Skin of body (tissue), 2 donors: ENCODE results near the gene GLRX. TPM values are rescaled to one million over a fixed set of nuclear protein-coding genes. Genes with fewer than 3 reads are reported as not detected.
"Not testable (repeated sequence)": the region's sequence is repeated elsewhere in the genome, so short reads cannot be mapped to it uniquely, and the experiment has no call there.

Experiments
- DNase-seq: peaks from one replicate; lab custom pipeline; 2025; lab: John Stamatoyannopoulos, UW
- total RNA-seq: library from RNA; depleted of rRNA; stranded (reverse); fragments of >200 nt; gene quantifications from one replicate; pipeline ENCODE4 v1.2.3, GENCODE V29; 2014

Gene GLRX
- total RNA-seq, 1 donor from 2014 or later: 15.5 TPM

DNA sequence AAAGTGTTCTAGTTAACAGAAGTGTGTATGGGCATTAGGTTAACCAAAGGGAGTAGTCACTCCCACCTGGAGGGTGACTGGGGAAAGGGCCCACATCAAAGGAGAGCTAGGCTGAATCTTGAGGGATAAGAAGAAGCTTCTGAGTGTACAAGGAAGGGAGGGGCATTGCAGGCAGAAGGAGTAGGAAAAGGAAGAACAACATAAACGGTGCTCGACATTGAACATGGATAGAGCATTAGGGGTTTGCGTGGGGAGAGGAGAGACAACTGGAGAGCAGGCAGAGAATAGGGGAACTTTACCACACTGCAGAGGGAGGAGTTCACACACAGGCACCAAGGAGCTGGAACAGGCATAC lies 5.3 kb upstream of the GLRX start:
- DNase-seq: no peak

DNA sequence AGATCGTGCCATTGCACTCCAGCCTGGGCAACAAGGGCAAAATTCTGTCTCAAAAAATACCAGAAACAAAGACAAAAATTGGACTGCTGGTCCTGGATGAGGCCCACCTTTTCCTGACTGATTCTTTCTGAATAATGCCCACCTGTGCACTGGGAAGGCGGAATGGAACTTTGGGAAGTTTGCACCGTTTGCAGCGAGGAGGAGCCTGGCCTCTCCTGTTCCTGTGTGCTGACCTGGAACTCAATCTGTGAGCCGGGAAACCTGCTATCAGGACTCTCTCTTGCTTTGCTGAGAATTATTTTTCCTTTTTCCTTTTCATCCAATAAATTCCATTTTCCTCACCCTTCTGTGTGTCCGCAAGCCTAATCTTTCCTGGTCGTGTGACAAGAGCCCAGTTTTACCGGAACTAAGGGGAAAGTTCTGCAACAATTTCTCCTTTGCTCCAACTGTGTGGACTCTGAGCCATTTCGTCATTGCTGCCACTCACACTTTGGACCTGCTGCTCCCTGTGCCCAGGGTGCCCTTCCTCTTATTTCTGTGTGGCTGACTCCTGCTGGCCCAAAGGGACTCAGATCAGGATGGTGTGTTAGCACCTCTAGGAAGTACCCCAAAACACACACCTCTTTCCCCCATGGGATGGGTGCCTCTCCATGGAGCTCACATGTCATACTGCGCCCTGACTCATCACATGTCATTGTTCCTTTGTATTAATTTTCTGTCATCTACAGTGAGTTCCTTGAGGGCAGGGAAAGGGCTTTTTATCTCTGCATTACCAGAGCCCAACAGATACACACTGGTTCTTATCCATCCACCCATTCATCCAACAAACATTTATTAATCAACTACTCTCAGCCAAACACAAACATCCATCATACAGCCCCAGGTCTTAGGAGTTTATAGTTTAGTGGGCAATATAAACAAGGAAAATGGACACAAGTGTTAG lies 4.7 kb upstream of the GLRX start:
- DNase-seq: no peak

DNA sequence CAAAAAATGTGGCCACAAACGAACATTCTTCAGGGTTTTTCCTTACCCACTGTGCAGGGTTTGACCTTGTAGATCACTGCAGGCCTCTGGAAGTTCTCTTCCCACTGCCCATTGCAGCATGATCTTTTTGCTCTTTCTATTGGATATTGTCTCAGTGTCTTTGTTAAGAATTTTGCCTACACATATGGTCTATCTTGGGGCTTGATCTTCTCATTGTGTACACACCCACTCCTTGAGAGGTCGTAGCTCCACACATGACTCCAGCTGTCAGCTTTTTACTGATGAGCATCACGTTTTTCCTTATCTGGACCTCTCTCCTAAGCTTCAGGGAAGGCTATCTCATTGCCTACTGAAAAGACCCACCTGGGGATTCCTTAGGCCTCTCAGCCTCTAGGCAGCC lies 3.0 kb upstream of the GLRX start:
- no peak for DNase-seq

DNA sequence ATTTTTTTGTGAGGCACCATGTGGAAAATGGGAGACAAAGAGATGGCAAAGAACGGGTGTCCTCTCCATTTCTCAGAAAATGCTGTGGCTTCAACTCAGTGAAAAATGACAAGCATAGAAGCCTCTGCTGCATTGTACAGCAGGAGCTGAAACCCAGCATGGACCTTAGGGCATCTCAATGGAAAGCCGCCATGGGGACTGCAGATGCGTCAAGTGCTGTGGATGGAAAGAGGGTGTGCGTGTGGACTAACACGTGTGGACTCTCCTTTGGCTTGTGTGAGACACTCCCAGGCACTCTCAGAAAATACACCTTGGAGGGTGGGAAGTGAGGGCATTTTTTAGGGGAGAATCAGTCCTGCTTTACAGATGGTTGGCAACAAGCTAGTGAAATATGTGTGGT lies 2.2 kb upstream of the GLRX start:
- no peak for DNase-seq

DNA sequence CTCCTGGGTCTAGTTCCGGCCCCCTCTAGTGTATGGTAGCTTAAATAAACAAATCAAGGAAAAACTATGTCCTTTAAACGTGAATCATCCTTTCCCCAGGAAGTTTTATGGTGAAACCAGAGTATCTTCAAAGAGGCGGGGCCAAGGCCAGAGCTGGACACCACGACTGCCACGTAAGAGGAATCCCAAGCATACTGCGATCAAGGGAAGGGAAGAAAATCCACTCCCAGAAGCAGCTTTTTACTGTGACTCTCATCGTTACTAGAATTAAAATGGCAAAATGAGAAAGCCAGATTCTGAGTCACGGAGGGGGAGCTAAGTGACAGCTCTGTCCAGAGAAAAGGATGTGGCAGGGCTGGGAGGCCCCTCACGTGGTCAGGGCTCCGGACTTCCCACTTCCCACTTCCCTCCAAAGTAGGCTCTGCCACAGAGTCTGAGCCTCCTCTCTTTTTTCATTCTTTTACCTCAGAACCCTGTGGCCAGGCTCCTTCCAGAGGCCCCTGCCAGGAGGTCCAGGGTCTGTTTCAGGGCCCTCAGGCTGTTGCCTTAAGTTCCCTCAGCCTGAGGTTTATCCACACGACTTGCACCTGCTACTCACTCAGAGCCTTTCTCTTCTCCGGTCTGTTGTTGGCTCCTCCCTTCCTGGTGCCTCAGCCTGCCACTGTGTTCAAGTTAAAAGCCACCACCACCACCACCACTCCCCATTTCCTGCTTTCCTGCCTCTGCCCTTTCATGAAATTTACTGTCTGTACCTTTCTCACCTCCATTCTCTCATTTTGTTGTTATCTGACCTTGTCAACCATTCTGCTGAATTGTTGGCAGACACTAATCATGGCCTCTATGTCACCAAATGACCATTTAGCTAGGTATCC lies 1.4 kb upstream of the GLRX start:
- peak; percentile 40 for DNase-seq

DNA sequence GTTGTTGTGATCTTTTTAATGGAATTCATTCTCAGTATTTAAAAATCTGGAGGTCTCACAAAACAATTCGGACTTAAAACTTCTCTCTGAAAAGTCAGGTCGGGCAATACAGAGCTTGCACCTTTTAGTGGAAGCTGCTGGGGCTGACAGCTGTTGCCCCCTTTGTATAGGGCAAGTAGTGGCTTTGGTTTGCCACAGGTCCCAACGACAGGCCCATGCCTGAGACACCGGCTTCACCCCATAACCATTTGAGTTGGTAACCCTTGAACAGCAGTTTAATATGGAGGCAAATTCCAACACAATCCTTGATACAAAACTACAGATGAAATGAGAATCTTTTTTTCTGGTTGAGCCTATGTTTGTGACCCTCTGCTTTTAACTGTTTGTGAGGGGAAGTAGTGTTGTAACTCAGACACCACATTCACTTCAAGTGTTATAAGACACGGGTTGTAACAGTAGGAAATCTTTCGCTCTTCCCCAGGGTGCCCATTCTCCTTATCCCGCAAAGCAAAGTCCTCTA lies 752 bp upstream of the GLRX start:
- no peak for DNase-seq

DNA sequence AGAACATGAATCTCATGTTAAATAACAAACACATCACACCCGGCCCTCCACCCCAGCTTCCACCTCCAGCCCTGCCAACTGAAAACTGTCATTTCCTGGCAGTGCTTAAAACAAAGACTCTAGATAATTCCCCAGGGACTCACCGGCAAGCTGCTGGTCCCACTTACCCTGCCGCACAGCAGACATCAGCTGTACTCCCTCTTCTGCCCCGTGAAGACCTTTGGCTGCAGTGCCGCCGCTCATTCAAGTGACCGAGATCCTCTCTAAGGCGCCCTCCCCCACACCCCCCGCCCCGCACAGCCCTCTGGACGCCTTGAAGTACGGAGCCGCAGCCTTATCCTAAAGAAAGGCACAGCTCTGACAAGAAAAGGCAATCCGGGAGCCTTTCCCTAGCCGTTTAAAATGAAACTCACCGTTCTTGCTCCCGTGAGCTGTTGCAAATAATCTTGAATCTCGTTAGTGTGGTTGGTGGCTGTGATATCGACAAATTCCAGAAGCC lies 434 bp downstream of the GLRX start:
- DNase-seq: peak; percentile 29

DNA sequence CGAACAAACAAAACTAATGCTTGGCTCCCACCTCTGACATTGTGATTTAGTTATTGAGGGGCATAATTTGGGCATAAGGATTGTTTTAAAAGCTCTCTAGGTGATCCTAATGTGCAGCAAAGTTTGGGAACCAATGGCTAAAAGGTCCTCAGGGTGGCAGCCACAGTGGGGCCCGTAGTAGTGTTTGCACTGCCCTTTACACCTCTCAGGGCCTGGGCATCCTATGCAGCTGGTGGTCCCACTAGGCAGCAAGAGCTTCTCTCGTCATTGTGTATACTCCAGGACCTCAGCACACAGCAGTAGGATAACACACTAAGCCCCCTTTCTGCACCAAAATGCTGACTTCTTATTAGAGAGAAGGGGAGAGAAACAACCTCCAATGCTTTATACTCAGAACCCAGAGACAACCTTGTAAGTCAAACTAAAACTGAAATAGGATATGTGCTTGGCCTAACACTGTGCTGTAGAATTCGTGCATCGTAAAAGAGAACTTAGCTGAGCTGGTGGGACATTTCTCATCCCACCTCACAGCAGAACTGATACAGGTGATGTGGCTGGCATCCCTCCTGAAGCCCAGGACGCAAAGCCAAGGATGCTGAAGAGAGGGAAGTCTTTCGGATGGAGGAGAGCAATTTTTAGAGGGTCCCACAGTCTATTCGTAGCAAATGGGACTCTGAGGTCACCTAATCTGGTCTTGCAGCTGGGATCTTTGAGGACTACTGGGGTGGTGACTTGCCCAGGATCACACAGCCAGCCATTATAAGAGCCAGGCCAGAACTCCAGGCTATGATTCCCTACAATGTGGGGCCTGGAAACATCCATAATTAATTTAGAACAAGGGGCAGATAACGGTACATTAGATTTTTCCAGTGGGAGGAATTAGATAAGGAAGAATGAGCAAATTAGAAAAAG lies 1.2 kb downstream of the GLRX start:
- no peak for DNase-seq

DNA sequence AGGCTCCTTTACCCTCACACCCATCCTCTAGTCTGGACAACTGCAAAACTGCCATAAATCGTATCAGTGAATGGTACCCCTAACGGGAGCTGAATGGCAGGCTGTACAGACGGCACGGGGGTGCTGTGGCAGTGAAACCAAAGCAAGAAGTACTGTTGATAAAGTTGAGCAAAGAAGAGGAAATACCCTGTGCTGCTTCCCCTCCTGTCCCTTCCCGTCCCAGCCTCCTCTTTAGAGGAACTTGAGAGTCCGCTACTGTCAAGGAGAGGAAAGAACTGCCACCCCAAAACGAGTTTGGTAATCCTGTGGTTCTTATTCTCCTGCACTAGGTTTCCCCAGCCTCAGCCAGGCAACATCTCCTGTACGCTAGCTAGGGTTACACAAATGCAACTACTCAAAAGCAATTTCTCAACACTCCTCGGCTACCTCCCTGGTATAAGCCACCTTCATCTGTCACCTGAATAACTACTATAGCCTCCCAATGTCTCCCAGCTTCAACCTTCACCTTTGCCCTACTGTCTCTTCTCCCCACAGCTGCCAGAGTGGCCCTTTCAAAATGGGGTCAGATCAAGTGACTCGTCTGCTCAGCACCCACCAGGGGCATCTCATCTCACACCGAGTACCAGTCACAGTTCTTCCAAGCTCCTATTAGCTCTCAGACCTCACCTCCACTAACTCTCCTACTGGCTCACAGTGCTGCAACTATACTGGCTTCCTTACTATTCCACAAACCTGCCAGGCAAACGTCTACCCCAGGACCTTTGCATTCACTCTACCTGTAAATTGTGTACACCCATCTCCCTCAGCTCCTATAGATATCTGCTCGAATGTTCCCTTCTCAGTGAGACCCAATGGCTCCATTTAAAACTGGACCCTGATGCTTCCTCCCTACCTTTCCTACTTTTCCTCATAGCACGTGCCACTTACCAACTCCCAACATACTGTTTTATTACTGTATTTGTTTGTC lies 4.1 kb downstream of the GLRX start:
- DNase-seq: no peak

DNA sequence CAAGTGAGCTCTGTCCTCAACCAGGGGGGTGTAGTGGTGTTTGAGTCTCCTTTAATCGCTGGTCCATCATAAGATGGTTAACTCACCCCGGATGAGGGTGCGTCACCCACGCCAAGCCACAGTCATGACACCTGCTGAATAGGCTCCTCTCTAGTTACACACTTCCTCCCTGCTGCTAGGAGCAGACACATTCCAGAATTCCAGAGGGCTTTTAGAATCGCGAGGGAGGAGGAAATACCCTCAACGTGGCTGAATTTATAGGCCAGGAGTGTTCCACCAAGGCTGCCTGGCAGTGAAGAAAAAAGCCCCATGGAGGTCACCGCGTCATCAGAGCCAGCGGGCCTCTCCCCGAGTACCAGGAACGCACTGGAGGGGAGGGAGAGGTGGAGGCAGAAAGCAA lies 5.1 kb downstream of the GLRX start:
- no peak for DNase-seq

DNA sequence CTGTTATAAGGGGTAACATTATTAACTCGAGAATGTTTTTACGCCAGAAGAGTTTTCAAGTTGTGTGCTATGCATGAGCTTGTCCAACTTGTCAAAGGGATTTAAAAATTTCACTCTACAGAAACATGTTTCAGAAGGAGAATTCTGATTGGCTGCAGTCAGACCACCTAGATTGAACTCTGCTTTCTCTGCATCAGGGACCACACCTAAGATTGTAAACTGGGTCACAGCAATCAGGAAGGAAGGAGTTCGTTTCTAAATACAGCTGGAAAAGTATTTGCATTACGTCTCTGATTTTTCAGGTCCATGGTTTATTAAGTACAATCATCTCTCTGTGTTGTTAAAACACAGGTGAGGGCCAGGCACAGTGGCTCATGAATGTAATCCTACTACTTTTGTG lies 5.8 kb downstream of the GLRX start:
- no peak for DNase-seq

DNA sequence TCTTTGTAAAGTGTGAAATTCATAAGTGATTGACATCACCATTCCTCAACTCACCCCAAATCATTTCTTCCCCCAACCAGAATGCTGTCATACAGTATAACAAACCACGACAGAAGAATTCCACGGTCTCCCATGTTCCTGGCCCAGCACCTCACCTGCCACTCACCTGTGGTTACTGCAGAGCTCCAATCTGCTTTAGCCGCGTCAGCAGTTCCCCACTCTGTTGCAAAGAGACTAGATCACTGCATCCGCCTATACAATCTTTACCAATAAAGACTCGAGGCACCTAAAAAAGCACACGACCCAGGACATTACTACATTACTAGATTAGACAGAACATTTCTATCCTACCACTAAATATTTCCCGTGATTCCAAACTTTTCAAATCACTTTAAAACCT lies 6.2 kb downstream of the GLRX start:
- DNase-seq: no peak

DNA sequence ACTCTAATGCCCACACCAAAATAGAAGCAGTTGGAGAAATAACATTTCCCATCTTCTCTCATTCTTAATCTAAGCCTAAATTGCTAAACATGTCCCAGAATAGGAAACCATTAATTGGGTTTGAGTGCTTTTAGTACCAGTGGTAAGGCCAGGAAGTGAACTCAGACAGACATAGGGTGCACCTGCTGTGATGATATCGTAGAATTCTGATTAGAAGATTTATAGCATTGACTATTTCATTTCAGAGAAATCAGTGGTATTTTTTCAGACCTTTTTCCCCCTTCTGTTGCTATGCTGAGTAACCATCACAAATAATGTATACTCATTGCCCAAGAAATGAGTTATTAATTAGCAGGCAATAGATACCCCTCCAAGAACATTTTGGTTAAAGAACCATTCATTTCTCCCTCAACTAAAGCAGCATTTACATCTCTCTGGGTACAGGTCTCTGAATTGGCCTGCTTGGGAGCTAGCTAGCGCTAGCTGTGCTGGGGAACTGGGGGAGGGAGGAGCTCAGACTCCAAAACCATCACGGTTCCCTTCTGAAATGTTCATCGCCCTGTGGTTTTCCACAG lies 7.3 kb downstream of the GLRX start:
- no peak for DNase-seq

DNA sequence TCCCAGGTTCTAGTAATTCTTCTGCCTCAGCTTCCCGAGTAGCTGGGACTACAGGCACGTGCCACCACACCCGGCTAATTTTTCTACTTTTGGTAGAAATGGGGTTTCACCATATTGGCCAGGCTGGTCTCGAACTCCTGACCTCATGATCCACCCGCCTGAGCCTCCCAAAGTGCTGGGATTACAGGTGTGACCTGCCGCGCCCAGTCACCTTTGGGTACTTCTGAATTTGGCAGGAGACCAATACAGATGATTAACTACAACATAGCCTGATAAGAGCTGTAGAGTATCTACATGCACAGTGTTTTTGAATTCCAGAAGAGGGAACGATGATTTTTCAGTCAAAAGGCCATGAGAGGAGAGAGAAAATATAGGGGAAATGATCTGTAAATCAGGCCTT lies 9.5 kb downstream of the GLRX start:
- not testable (repeated sequence) for DNase-seq

DNA sequence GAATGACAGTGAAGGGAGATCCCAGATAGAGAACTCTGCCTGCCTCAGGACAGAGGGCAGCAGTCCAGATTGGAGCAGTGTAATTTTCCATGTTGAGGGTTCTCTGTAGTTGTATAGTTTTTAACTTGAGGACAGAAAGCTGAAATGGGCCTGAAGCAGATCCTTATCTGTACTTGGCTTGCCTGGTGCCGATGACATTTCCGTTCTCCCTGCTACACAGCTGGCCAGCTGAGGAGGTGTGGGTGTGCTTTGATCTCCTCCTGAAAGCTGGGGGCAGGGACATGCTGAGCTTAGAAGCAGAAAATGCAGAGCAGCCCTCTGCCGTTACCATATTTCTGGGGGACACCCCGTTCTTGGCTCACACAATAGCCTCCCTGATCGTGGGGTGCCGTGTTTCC lies 10.5 kb downstream of the GLRX start:
- no peak for DNase-seq

DNA sequence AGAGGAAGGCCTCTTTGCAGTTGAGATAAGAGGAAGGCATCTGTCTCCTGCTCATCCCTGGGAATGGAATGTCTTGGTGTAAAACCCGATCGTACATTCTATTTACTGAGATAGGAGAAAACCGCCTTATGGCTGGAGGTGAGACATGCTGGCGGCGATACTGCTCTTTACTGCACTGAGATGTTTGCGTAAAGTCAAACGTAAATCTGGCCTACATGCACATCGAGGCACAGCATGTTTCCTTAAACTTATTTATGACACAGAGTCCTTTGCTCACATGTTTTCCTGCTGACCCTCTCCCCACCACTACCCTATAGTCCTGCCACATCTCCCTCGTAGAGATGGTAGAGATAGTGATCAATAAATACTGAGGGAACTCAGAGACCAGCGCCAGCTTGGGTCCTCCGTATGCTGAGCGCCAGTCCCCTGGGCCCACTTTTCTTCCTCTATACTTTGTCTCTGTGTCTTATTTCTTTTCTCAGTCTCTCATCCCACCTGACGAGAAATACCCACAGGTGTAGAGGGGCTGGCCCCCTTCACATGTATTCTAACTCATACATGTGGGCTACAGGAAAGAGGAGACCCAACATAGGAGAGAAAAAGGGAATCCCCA lies 11.0 kb downstream of the GLRX start:
- not testable (repeated sequence) for DNase-seq

DNA sequence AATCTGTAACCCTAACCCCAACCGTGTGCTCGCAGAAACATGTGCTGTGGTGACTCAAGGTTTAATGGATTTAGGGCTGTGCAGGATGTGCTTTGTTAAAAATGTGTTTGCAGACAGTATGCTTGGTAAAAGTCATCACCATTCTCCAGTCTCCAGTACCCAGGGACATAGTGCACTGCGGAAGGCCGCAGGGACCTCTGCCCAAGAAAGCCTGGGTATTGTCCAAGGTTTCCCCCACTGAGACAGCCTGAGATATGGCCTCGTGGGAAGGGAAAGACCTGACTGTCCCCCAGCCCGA lies 11.5 kb downstream of the GLRX start:
- DNase-seq: not testable (repeated sequence)

DNA sequence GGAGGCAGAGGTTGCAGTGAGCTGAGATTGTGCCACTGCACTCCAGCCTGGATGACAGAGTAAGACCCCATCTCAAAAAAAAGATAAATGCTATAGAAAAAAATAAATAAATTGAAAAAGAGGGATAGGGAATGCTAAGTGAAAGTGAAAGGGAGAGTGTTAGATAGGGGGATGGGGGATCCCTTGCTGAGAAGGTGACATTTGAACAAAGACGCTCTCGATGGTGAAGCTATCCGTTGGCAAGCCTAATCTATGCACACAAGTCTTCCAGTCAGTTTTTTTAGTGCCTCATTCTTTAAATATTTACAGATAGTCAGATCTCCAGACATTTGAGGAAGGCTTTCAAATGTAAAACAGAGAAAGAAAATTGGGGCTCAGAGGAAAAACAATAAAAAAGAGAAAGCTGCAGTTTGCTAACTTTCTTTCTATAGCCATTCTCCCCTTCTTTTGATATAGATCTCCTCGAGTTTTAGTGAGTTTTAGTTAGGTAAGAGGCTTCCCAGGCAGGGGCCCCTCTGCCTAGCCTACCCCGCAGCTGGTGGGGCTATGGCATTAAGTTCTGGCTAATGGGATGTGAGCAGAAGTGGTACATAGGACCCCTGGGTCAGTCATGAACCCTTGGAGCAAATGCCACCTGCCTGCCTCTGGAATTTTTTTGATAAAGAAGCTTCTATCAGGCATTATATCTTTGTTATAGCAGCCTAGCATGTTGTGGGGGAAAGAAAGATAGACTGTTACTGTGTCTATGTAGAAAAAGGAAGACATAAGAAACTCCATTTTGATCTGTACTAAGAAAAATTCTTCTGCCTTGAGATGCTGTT lies 12.0 kb downstream of the GLRX start:
- DNase-seq: no peak
